Activated T-cell treated with anti-CD3 and anti-CD28 coated beads, Interleukin-2, amount 50 U/mL, for 48 hours (primary cell): ENCODE measurements around the gene ARHGAP6.

Source experiments
- DNase-seq, 2 experiments: peaks; one replicate each; pipeline ENCODE4 v3.0.0-alpha.2; 2020

ARHGAP6 gene

DNA sequence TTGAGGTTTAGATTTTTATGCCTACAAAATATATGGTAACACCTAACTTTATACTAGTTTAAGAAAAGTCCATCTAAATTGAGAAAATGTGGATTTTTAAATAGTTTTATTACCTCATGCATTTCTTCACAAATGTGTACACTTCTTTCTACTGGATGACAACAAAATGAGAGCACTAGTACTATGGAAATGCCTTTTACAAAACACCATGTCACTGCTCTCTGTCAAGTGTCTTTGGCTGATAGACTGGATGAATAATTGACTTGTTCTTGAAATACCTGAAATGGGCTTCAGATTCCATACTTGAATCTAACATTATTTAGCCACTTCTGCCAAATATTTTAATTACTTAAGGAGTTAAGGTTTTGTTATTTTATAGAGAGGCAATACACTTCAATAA, 323.0 kb downstream of the ARHGAP6 start:
- DNase-seq = no peak

DNA sequence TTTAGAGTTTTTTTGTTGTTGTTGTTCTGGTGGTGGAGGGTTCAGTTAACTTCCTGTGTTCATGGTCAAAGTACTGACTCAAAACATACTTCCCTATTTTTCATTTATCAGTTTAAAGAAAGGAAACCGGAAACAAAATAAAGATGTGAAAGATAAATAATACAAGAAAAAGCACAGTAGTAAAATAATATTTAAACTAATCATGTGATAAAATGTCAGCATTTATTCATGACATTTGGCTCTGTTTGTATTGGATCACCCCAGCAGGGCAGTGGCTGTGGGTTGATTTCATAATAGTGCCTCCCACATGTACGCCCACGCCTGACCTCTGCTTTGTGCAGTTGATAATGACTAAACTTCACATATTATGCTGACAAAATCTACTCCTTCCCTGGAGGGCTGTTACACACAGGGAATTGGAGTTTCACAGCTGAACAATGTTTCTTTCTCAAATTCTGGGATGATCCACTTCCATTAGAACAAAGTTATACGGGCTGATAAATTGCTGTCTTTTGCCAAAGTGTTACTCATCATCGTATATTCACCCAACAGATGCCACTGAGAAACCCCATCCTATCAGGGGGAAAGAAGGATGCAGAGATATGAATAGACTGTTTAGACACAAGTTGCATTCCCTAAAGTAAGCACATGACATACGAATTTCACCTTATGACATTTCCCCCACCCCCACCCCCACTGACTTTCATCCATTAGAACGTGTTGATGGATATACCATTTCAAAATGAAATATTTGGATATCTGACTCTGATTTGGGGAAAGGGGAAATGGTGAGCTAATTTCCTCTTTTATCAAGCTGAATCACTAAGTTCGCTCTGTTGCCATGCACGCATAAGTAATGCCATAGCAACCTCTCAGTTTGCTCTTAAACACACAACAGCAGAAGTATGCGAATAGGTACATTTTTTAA, 324.2 kb downstream of the ARHGAP6 start:
- no peak for DNase-seq

DNA sequence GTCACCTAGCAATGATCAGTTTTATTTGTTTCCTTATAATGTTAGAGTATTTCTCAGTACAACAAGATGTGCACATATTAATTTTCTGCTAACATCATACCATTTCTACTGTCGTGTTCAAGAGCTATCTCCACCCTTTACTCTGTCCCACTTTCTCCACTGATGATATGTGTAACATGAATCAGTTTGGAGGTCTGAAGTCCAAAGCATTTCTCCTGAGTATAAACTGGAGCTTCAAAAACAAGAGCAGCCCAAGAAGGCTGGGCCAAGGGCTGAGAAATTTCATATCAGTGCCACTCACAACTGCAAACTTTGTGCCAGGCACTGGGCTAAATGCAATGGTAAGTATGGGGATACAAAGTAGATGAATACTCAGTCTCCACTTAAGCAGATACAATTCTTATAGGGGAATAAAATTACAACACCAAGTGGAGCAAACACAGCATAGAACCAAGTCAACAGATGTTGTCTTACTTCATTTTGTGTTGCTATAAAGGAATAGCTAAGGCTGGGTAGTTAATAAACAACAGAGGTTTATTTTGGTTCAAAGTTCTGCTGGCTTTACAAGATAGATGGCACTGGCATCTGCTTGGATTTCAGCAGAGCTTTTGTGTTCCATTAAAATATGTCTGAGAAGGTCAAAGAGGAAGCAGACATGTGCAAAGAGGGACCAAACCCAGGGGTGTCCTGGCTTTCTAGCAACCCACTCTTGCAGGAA, 328.3 kb downstream of the ARHGAP6 start:
- no peak for DNase-seq

DNA sequence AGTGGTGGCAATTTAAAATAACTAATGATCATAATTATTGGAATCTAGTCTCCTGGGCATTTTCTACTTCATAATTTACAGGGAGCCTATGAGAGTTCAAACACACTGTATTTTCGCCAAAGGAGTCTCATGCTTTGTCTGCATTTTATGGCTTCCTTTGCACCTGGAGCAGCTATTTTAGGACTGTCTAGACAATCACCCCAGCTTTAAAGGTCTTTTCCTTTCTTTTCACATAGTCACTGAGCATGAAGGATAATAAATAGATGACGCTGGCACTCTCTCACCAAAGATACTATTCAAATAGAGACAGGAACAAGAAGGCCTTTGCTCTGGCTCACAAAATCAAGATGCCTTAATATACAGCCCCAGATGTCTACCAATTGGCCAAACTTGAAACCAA, 329.5 kb downstream of the ARHGAP6 start:
- no peak for DNase-seq

GRCh38 chrX:11334165-11334564, 331.6 kb downstream of the ARHGAP6 start:
- DNase-seq = no peak

GRCh38 chrX:11331788-11332187, 333.9 kb downstream of the ARHGAP6 start:
- no peak for DNase-seq

DNA sequence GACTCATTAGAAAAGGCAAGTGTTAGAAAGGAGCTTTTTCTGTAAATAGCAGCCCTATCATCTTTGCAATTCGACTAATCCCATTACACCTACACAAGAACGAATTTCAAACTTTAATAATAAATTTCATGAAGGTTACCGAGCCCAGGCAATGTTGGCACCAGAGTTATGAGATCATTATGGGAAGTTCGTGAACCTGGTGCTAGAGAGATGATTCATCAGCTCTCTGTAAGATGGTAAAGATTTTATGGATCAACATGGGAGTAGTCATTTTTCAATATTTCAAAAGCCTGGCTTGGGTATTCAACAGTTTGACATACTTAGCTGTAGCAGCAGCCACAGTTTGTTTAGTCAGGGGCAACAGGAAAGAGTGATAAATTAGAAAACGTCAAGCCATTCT, 336.7 kb downstream of the ARHGAP6 start:
- DNase-seq = no peak

GRCh38 chrX:11328134-11328533, 337.6 kb downstream of the ARHGAP6 start:
- DNase-seq = no peak

DNA sequence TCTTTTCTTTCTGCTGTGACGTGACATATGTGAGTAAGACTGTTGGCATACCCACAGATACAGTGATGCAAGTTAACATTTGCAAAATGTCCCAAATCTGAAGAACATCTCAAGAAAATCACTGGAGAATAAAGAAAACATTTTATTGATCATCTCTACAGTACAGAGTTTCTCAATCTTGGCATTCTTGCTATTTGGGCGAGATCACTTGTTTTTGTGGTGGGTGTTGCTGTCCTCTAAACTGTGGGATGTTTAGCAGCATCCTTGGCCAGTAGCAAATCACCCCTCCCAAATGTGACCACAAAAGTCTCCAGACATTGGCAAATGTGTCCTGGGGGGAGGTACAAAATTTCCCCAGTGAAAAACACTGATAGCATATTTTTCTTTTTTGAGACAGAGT, 343.7 kb downstream of the ARHGAP6 start:
- no peak for DNase-seq

DNA sequence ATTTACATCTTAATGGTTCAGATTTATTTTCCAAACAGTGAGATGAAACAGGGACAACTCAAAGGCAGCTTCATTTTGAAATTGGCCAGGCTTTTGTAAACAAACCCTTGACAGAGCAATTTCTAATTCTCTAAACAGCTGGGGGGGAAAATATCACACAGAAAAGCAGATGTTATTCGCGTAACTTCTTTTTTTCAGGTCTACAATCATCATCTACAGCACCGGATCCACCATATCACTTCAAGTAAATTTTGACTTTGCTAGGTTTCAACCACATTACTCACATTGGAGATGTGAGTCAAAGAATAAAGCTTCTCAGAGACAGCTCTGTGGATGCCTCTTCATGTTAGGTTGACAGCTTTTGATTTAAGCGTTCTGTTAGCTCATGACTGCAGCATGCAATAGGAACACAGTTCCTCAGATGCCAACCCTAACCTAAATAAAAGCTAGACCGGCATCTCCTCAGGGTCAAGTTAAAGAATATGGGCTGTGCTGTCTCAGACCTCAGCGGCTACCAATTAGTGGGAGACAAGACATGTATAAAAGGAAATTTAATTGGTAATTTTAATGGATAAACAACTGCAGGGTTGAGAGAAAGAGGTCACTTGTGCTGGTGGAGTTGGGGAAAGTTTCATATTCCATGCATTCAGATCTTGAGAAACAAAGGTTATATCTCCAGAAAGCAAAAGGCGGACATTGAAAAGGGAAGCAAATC, 345.8 kb downstream of the ARHGAP6 start:
- no peak for DNase-seq

- DNase-seq = no peak
Measured at GRCh38 chrX:11311706-11312105, 354.0 kb downstream of the ARHGAP6 start.

DNA sequence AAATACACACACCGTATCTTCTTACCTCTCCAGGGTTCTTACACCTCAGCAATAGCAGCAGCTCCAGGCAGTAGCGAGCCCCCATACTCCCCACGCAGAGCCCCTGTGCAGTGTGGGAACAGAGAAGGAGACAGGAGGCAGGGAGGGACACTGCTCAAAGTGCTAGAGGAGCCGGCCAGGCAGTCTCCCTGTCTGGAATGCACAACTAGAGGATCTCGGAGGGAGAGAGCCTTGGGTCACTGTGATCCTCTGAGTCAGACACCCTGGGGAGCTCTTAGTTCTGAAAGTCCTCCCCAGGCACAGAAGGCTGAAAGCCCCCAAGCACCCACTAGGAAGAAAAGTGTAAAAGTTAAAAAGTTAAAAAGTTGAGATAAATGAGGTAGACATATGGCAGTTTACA, 356.5 kb downstream of the ARHGAP6 start:
- DNase-seq = no peak

GRCh38 chrX:11305641-11306040, 360.1 kb downstream of the ARHGAP6 start:
- no peak for DNase-seq

- DNase-seq = no peak
Measured at GRCh38 chrX:11304829-11305228, 360.9 kb downstream of the ARHGAP6 start.

DNA sequence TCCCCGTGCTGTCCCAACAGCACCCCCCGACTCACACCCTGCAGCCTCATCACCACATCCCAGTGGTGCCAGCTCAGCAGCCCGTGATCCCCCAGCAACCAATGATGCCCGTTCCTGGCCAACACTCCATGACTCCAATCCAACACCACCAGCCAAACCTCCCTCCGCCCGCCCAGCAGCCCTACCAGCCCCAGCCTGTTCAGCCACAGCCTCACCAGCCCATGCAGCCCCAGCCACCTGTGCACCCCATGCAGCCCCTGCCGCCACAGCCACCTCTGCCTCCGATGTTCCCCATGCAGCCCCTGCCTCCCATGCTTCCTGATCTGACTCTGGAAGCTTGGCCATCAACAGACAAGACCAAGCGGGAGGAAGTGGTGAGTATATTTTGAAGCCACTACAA, 367.1 kb downstream of the ARHGAP6 start:
- DNase-seq = no peak

DNA sequence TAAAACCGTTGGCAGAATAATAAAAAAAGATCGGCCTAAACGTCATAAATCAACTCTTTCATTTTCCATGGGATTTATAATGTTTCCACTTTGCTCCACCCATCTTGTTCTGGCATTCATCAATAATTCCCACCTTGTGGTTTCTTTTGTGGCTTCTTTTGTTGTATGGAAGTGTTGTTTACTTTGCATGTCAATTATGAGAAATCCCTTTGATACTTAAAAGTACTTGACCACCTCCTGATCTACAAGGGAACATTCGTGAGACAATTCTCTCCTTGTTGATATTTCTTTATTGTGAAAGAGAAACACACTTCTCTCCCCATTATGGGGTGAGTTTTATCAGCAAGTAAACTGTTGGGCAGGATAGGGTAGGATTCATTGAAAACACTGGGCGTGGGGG, 369.7 kb downstream of the ARHGAP6 start:
- no peak for DNase-seq

DNA sequence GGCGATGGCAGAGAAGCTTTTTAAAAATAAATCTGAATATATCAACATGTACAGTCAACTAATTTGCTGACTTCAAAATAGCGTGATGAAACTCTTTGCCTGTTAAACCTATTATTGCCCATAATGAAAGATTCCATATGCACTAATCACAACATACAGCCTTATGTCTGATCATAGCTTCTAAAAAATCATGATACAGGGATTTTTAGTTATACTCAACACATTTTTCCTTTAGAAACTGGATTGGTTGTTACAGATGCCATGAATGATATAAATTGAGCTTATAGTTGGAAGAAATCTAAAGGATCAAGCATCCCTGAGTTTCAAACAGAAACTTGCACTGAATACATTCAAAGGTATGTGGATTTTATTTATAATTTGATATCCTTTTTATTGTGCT, 372.6 kb downstream of the ARHGAP6 start, which contains the start of gene AMELX:
TSS of gene AMELX (plus strand) at position 301 of the 400 bp plus-strand sequence. CDS start 1,376 bp downstream, outside the sequence.
- no peak for DNase-seq

DNA sequence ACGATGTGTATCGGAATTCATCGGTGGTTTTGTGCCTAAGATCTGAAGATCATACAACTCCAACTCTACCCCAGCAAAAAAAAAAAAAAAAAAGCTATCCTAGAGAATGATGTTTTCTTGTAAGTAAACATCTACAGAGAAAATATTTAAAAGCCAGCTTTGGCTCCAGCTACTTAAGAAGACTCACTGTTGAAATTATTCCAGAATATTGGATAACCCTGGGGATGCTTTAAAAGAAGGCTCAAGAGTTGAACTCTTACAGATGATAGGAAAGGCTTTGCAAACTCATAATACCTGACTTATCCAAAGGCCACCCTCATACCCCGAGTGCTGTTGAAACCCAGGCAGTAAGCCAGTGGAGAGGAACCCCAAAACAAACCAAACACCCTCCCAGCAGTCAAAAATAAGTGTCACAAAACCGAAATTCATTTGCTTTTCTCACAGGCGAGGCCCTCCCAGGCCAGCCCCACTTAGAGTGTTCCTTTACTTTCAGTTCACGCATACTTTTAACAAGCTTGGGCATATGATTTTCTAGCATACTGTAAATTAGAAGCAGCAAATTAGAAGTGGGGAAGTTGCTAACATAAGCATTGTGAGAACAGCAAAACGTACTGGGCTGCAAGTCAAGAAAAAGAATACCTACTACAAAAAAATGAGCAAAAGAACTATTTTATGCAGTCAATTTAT, 375.2 kb downstream of the ARHGAP6 start:
- DNase-seq = no peak

DNA sequence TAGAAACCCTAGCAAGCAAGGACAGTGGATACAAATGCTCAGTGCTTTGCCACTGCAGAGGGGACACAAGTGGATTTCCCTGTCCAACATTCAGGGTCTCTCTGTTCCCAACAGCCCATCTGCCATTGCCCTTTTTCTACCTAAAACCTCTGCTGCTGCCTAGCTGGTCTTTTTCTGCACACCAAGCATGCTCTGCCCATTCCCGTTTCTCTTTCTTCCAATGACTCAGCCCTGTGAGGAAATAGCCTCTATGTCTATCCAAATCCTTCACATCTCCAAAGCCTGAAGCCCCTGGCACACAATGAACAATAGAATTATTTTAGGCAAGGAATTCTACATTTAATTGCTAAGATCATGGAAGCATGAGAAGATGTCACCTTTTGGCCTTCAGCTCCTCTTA, 378.2 kb downstream of the ARHGAP6 start:
- no peak for DNase-seq

GRCh38 chrX:11285651-11286050, 380.1 kb downstream of the ARHGAP6 start:
- no peak for DNase-seq

DNA sequence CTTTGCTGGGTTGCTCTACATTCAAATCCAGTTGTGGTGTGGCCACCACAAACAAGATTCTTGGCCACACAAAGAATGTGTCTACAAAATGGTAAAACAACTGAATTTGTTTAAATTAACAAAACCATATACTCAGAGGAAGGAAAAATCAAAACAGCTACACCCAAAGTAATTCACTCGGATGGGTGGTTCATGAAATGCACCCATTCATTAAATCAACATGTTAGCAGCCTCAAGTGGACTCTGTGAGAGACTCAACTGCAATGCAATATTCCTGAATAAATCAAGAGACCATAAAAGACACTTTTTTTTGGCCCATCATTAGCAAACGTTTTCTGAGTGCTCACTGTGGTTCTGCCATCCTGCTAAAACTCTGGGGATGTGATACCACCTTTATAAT, 383.7 kb downstream of the ARHGAP6 start:
- DNase-seq = no peak

- no peak for DNase-seq
Measured at GRCh38 chrX:11273544-11273943, 392.2 kb downstream of the ARHGAP6 start.

GRCh38 chrX:11272863-11273262, 392.9 kb downstream of the ARHGAP6 start:
- no peak for DNase-seq
